ENCODE data around the gene MANF.
"Not testable (repeated sequence)": the region's sequence is repeated elsewhere in the genome, so short reads cannot be mapped to it uniquely, and the experiment has no call there.

The MANF gene

GRCh38 chr3:51384726-51385473 is at the start of gene MANF:
Gene MANF, plus strand, starts transcription at chr3:51385291. Its CDS starts 52 bp downstream, at chr3:51385343.
- no peak for FAIRE-seq

DNA sequence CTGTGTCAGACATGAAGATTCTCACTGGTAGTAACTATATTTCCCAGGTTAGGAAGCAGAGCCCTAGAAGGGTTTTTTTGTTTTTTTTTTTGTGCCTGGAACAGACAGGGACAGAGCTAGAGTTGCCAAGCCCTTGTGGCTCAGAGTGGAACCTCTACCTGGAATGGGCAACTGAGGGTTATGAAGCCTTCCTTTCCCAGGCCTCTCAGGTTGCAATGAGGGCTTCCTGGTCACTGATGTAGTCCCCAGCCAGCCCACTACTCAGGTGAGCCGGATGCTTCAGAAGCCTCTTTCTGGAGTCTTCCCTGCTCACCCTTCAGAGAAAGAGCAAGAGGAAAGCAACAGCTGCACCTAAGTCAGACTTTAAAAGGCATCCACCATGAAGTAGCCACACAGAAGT is 48.8 kb upstream of the MANF start:
- no peak for FAIRE-seq

GRCh38 chr3:51337666-51338065 is 47.4 kb upstream of the MANF start:
- no peak for FAIRE-seq

GRCh38 chr3:51338632-51339031 is 46.5 kb upstream of the MANF start:
- no peak for FAIRE-seq

- FAIRE-seq: no peak
These were observed 44.9 kb upstream of the MANF start for GRCh38 chr3:51340013-51340829.

DNA sequence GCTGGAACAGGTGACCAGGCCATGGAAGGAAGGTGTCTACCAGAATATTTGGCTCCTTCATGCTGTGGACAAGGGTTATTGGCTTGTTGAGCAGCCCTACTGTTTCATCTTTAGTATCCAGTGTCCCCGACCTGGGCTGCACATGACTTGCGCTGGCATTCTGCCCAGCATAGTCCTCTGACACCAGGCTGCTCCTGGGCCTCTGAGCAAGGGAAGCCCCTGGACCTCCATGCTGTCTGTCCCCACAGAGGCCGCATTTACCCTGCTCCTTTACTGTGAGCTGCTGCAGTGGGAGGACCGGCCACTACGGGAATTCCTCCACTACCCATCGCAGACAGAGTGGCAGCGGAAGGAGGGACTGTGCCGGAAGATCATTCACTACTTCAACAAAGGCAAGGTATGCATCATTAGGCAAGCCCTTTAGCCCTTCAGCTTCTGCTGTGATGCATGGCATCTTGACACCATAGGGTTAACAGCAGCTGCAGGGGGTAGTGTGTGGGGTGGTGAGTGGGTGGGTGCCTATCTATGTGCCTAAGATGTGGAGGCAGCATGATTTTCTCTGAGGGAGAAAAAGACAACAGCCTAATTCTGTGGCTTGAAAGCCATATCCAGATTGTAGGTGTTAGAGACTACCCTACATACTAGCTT is 44.0 kb upstream of the MANF start:
- no peak for FAIRE-seq

- FAIRE-seq: no peak
These were observed 41.0 kb upstream of the MANF start for GRCh38 chr3:51343918-51344687.

- FAIRE-seq: no peak
These were observed 34.3 kb upstream of the MANF start for GRCh38 chr3:51350751-51351150.

- FAIRE-seq: no peak
These were observed 32.0 kb upstream of the MANF start for GRCh38 chr3:51353131-51353530.

DNA sequence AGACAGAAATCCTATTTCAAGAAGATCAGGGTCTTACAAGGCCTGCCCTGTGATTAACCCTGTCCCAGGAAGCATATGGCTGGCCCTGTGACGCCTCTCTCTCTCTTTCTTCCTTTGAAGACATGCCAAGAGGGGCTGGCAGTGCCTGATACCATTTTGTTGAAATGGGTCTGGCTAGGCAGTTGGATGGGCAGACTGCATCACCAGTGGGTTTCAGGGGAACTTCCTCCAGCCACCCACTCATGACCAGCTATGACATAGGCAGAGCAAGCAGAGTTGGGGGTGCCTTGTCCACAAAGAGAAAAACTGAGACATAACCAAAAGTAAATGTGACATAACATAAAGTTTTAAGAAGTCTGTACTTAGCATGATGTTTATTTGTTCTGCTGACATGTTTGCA is 31.4 kb upstream of the MANF start:
- FAIRE-seq: no peak

DNA sequence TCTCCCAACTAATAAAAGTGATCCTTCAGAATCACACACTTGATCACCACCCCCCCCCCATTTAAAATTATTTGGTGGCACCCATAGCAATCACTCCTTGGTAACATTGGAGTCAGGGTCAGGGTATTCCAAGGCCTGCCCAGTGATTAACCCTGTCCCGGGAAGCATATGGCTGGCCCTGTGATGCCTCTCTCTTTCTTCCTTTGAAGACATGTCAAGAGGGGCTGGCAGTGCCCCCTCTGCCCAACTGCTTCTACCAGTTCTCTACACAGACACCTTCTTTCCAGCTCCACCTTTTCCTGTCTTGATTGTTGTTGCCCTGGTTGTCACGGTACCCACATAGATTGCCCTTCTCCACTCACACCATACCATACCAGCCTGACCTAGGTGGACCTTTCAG is 30.9 kb upstream of the MANF start:
- no peak for FAIRE-seq

DNA sequence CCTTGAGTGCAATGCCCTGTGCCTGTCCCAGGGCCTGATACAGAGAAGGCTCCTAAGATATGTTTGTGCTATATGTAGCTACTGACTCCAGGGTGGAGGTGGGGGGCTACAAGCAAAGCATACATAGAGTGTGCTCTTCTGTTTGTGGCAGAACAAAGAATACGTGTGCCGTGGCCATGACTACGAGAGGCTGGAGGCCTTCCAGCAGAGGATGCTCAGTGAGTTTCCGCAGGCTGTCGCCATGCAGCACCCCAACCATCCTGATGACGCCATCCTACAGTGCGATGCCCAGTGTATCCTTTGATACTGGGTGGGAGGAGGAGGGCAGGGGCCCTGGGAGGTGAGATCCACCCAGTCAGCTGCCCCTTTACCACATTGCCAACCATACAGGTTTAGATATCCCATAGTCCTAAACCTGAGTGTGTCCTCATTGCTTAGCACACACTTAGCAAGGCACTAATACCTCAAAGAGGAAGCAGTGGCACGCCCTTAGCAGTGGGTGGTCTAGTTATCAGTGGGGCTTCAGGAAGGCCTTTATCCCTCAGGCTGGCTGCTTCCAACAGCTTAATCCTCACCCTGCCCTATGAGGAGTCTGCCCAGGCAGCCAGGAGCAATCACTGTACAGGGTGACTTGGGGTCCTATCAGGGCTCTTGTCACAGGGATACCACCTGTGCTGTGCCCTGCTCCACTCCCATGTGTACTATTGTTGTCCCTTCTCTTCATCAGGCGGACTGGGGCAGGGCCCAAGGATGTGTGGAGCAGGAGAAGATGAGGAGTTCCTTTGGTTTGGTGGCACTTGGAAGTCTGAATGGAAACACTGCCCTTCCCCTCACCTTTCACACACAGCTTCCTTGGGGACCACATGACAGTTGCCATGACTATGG is 30.1 kb upstream of the MANF start:
- no peak for FAIRE-seq

GRCh38 chr3:51355891-51356578 is 29.1 kb upstream of the MANF start:
- FAIRE-seq: no peak

- no peak for FAIRE-seq
These were observed 27.2 kb upstream of the MANF start for GRCh38 chr3:51357856-51358255.

DNA sequence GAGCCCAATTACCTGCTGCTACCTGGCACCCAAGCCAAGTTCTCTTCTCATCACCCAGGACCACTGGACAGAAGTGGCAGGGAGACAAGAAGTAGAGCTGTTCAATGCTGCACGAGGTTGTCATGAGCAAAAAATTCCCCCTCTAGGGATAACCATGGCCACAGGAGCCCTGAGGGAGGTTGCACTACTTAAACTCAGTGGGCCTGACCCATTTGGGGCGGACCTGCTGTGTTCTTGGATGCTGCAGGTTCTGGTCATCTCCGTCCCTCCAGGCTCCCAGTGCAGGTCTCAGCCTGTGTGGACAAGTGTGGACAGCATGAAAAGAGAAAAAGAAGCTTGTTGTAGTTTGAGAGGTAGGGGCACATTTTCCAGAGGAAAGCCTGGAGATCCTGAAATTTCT is 26.1 kb upstream of the MANF start:
- no peak for FAIRE-seq

GRCh38 chr3:51360806-51361205 is 24.3 kb upstream of the MANF start:
- no peak for FAIRE-seq

GRCh38 chr3:51361746-51362145 is 23.3 kb upstream of the MANF start:
- FAIRE-seq: no peak

DNA sequence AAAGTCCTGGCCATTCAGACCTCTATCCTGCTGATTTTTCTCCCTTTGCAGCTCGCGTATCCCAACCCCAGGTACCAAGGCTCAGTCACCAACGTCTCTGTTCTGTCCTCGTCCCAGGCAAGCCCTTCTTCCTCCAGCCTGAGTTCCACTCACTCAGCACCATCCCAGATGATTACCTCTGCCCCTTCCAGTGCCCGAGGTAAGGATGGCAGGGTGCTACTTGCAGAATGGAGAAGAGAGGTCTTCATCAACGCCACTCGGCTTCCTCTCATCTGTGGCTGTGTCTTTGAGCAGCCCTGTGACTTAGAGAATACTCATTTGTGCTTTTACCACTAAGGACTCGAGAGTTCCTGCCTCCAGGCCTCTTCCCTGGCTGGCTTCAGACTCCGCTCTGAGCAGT is 22.6 kb upstream of the MANF start:
- no peak for FAIRE-seq

GRCh38 chr3:51368276-51368675 is 16.8 kb upstream of the MANF start:
- FAIRE-seq: not testable (repeated sequence)

DNA sequence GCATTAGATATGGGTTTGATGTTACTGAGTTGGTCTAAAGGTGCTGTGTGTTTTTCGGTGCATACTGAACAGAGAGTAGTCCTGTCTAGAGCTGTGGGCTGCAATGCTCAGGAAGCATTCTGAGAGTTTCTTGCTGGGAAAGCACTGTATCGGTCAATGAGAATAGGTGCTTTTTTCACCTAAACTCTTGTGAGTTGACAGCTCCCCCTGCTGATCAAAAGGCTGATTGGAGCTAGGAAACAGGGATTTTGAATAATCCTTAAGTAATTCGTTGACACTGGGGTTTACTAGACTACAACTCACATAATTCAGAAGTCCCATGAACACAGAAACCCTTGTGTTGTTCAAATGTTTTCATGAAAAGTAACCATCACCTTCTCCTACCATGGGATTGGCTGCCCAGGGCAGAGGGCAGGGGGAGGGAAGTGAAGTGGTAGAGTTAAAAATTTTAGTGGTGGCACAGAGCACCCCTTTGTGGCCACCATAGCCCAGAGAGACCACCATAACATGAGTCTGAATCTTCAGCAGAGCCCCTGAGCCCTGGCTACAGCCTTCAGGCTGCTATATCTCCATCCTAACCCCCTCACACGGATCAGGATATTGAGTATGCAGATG is 13.0 kb upstream of the MANF start:
- FAIRE-seq: peak; percentile 94
